AG09309 (cell line): ENCODE data around the gene DNAH9.

ENCODE experiments used
- DNase-seq: peaks from one replicate; pipeline ENCODE4 v3.0.0-alpha.2; 2010; ENCODE audit warnings: low read depth
- H3K4me3 ChIP-seq: 2 replicates; pipeline ENCODE4 v1.5.1; 2011; ENCODE audit warnings: mild to moderate bottlenecking, low read depth, low read length, moderate library complexity; ENCODE audit not compliant: control insufficient read depth
- CTCF ChIP-seq: IDR thresholded peaks from 2 replicates; pipeline ENCODE4 v1.5.1; 2011; ENCODE audit warnings: mild to moderate bottlenecking, low read depth, low read length, inconsistent platforms; ENCODE audit not compliant: insufficient read depth, control insufficient read depth; ENCODE audit errors: missing control alignments

Gene DNAH9

GRCh38 chr17:11589716-11590115, 8.6 kb upstream of the DNAH9 start:
- no peak for TF ChIP-seq CTCF
- no peak overlapping the region for H3K4me3 ChIP-seq
- DNase-seq: no peak

GRCh38 chr17:11601661-11602060, 3.4 kb downstream of the DNAH9 start:
- no peak for TF ChIP-seq CTCF
- no peak for DNase-seq
- H3K4me3 ChIP-seq: no peak overlapping the region

GRCh38 chr17:11608396-11608795, 10.1 kb downstream of the DNAH9 start:
- TF ChIP-seq CTCF: no peak
- H3K4me3 ChIP-seq: no peak overlapping the region
- DNase-seq: no peak

- TF ChIP-seq CTCF: no peak
- H3K4me3 ChIP-seq: no peak overlapping the region
- DNase-seq: no peak
Measured at GRCh38 chr17:11610999-11611566, 12.8 kb downstream of the DNAH9 start.

GRCh38 chr17:11612956-11613355, 14.7 kb downstream of the DNAH9 start:
- H3K4me3 ChIP-seq: no peak overlapping the region

GRCh38 chr17:11618861-11619566, 20.7 kb downstream of the DNAH9 start:
- no peak for DNase-seq
- H3K4me3 ChIP-seq: no peak overlapping the region
- TF ChIP-seq CTCF: no peak

More at GRCh38 chr17:11612956-11613355, 14.7 kb downstream of the DNAH9 start:
- no peak for DNase-seq
- TF ChIP-seq CTCF: no peak
